Measurements from ENCODE around the gene GPATCH2.

Gene GPATCH2

GRCh38 chr1:217577336-217577735 is 53.6 kb downstream of the GPATCH2 start:
- no peak for DNase-seq (ENCODE audit: low spot score)

DNA sequence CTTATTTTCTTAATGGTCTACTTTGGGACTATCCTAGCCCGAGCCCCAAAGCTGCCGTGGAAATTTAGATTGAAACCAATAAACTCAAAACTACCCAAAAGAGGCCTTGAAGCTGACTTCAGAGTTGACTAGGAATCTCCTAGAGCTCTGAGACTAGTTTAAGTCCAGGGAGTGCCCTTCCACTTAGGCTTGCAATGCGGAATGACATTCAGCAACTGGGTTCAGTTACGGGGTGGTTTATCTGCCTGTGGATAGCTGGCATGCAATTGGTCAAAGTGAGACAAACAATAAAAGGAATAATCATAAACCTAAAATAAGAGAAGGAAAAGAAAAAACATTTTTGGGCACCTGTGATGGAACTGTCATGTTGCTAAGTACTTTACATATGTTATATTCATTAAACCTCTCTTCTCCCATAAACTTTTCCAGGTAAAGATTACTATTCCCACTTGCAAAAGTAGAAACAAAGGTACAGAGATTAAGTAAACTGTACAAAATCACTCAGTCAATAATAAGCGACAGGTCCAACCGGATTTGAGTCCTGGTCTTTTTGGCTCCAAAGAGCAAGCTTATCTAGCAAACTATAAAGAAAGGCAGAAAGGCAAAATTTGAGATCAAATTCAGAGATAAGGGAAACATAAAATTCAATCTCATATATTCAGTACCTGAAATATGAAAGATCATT is 56.5 kb downstream of the GPATCH2 start:
- DNase-seq (ENCODE audit: low spot score): no peak

- DNase-seq (ENCODE audit: low spot score): no peak
These were observed 61.9 kb downstream of the GPATCH2 start for GRCh38 chr1:217569021-217569420.

DNA sequence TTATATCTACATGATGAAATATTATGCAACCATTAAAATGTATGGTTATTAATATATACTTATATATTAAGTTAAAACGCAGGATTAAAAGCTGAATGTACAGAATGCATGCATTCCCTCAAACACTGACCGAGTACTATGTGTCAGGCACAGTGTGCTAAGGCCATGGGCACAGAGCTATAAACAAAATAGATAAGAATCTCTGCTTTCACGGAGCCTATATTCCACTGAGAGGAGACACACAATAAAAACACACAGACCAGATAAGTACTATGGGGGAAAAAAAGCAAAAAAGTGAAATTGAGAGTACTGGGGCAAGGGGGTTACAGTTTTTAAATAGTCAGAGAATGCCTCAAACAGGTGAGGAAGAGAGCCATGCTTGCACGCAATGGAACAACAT is 62.7 kb downstream of the GPATCH2 start:
- no peak for DNase-seq (ENCODE audit: low spot score)

- DNase-seq (ENCODE audit: low spot score): no peak
These were observed 66.1 kb downstream of the GPATCH2 start for GRCh38 chr1:217564833-217565232.

- DNase-seq (ENCODE audit: low spot score): no peak
These were observed 66.7 kb downstream of the GPATCH2 start for GRCh38 chr1:217564207-217564606.

- DNase-seq (ENCODE audit: low spot score): no peak
These were observed 67.7 kb downstream of the GPATCH2 start for GRCh38 chr1:217563179-217563578.

- no peak for DNase-seq (ENCODE audit: low spot score)
These were observed 68.5 kb downstream of the GPATCH2 start for GRCh38 chr1:217562229-217562878.

DNA sequence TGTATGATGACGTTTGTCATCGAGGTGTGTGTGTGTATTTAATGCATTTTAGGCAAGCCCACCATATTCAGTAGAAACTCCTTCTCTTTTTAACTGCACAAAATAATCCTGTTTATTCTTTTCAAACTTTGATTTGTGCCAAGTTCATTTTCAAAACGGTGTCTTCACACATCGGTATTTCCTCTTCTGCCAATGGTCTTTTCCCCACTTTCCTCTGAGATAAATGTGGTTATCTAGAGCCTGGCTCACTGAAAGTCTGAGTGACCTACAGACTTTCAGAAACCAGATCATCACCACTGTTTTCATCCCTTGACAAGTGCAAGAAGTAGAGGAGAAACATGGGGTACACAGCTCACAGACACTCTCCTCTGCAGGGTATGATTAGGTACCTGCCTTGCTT is 69.4 kb downstream of the GPATCH2 start:
- no peak for DNase-seq (ENCODE audit: low spot score)

DNA sequence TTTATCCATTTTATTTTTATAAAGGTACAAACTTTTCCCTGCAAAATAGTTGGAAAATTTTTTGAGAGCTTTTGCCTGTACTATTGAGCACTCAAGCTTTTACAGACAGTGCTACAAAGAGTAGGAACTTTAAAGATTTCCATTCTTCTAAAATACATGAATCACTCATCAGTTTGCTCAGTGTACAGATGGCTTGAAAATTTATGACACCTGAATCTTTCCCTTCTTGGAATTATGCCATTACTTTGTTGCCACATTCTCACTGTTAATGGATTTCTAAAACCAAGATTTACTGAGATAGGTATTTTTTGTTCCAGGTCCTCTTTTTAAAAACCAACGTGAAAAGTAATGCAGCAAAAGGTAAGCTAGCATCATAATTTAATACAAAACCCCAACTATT is 76.0 kb downstream of the GPATCH2 start:
- no peak for DNase-seq (ENCODE audit: low spot score)

- no peak for DNase-seq (ENCODE audit: low spot score)
These were observed 76.9 kb downstream of the GPATCH2 start for GRCh38 chr1:217553949-217554509.

GRCh38 chr1:217552339-217552951 is 78.4 kb downstream of the GPATCH2 start:
- no peak for DNase-seq (ENCODE audit: low spot score)

DNA sequence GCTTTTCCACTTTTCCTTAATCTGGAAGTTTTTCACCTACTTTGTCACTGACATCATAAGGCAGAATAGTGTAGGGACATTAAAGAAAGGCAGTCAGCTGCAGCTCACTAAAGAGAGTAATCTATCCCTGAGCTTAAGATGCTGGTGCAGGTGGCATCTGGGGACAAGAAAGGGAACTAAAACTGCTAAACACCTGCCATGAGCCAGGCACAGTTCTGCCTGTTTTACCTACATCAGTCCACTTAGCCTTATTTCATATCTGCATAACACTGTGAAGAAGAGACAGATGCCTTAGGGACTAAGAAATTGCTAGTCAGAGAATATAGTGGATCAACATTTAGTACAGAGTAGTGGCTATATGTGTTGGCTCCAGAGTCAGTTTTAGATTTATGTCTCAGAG is 88.1 kb downstream of the GPATCH2 start:
- no peak for DNase-seq (ENCODE audit: low spot score)

DNA sequence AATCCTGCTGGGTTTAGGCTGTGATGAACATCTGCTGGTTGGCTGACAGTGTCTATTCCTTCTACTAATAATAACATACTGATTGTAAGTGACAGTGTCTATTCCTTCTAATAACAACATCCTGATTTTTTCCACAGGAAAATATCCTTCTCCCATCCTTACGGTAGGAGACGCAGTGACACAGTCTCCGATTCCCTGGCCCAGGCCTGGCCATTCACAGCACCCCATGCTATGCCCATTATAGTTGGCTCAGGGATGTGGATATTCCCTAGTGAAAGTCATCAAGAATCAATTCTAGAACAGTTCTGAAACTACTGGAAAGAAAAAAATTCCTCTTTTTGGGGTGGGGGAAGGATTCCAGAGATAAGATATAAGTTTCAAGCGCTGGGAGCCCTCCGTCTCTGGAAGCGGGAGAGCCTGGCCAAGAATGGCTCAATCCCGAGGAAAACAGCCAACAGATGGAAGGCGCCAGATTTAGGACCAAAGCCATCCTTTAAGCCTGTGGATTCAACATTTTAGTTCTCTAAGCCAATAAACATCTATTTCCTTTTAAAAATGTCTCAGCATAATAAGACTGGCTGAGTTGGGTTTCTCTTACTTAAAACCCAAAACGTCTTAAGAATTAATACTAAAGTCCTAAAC is 88.6 kb downstream of the GPATCH2 start:
- DNase-seq (ENCODE audit: low spot score): no peak

DNA sequence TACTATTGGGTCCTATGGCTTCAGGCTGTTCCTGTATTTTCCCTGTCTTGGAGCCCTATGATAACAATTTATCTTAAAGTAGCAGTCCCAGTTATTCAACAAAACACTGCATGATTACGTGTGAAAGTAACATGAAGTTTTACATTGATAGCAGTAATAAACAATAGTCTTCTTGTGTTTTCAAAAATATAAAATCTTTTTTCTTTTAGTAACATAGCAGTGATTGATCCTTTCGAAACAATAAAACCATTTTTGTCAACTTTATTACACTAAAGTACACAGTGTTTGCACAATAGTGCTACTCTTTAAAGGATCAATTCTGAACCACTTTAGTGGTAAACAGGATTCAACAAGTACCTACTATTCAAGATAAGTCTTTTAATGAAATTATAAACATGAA is 90.6 kb downstream of the GPATCH2 start:
- DNase-seq (ENCODE audit: low spot score): no peak

GRCh38 chr1:217539510-217539909 is 91.4 kb downstream of the GPATCH2 start:
- DNase-seq (ENCODE audit: low spot score): no peak

- DNase-seq (ENCODE audit: low spot score): no peak
These were observed 95.1 kb downstream of the GPATCH2 start for GRCh38 chr1:217535601-217536377.

DNA sequence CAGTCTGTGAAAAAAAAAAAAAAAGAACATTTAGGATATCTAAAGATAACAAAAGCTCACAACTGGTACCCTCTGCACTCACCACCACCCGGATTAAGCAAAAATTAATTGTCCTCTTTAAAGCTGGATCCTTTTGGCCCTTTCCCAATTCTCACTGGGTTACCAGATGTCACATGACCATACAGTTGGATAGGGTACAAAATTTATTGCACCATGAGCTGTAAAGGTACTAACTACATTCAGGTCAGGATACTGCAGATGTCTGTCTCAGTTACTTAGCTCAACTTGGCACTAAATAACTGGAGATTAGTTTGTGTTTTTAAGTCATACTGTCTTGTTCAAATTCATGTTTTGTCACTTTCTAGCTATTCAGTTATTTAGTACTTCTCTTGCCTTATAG is 96.3 kb downstream of the GPATCH2 start:
- DNase-seq (ENCODE audit: low spot score): no peak

DNA sequence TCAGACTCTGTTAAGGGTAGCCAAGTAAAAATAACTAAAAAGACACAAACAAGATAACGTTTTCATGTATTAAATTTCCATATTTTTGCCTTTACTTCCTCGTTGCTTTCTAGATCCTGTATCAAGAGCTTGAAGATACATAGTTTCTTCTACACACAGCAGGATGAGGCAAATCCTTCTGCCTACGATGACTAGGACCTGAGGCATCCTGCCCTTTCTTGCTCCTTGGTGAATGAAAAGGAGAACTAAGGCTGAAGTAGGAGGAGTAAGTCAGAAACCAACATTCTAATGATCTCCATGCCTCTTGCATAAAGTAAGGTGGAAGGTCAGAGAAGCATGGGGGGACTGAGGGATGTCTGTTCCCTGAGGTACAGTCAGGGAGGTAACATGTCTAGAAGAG is 102.6 kb downstream of the GPATCH2 start:
- DNase-seq (ENCODE audit: low spot score): no peak

DNA sequence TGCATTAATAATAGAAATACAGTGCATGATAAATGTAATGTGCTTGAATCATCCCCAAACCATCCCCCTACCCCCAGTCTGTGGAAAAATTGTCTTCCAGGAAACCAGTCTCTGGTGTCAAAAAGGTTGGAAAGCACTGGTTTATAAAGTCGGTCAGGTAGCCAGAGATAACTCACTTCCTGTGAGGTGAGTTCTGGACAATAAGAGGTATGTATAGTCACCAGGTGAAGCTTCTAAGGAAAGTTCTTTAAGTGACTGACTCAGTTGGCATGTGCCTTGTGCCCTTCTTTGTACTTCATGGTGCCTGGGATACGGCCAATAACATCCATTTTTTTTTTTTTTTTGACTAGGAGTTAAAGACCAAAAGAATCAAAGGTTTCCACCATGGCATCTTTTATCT is 103.7 kb downstream of the GPATCH2 start:
- no peak for DNase-seq (ENCODE audit: low spot score)

DNA sequence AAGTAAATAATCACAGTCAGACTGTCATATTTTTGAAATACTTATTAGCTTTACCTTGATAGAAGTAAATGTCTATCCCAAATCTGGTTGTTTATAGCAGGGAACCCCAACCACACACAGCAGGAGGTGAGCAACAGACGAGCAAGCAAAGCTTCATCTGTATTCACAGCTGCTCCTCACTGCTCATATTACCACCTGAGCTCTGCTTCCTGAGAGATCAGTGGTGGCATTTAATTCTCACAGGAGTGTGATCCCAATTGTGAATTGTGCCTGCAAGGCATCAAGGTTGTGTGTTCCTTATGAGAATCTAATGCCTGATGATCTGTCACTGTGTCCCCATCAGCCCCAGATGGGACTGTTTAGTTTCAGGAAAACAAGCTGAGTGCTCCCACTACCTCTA is 104.3 kb downstream of the GPATCH2 start:
- no peak for DNase-seq (ENCODE audit: low spot score)

Data from HuH-7.5 (cell line).